Activated naive CD8-positive, alpha-beta T cell treated with anti-CD3 and anti-CD28 coated beads, Interleukin-2, amount 50 U/mL, for 16 hours (primary cell): ENCODE data around the gene PLCL2.
"Not testable (repeated sequence)": the region's sequence is repeated elsewhere in the genome, so short reads cannot be mapped to it uniquely, and the experiment has no call there.

Experiments
- DNase-seq: peaks from one replicate; pipeline ENCODE4 v3.0.0-alpha.2; 2020; ENCODE audit warnings: low read depth, low spot score

Gene PLCL2

DNA sequence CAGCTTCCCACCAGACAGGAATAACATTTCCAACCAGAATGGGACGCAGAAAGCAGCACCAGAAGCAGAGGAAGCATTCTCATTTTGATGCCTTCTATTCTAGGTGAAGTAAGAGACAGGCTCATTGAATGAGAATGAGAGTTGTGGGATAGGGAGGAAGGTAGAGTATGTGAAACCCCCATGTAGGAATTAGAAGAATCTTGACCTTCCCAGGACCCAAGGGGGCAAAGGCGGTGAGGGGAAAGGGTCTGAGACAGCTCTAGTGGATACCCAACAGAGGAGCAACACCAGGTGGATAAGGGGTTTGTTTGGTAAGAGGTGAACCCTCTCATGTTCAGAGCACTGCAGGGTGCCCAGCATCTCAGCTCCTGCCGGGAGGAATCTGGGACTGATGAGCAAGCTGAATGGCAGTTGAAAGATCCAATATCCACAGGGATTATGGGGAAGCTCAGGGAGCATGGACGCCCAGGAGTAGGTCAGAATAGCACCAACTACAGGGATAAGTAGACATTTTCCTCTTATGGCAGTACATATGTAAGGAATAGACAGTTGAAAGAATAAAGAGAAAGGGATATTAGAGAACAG is 77.0 kb downstream of the PLCL2 start:
- no peak for DNase-seq

DNA sequence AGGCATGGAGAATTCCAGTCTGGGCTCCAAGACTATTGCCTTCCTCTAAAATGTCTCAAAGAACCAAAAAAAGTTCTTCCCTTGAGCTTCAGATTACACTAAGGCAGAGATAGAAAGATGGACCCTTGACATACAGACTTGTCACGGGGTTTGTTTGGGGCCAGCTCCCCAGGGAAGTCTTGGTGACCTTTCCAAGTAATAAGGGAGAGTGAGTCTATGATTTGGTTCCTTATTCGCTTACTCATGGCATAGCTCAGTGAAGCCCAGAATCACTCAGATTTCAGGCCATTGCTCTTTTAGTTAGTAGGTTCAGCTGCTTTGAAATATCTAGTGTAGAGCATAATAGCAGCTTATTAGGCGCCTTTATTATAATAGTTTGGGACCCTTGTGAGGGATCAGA is 90.3 kb downstream of the PLCL2 start:
- DNase-seq = no peak

DNA sequence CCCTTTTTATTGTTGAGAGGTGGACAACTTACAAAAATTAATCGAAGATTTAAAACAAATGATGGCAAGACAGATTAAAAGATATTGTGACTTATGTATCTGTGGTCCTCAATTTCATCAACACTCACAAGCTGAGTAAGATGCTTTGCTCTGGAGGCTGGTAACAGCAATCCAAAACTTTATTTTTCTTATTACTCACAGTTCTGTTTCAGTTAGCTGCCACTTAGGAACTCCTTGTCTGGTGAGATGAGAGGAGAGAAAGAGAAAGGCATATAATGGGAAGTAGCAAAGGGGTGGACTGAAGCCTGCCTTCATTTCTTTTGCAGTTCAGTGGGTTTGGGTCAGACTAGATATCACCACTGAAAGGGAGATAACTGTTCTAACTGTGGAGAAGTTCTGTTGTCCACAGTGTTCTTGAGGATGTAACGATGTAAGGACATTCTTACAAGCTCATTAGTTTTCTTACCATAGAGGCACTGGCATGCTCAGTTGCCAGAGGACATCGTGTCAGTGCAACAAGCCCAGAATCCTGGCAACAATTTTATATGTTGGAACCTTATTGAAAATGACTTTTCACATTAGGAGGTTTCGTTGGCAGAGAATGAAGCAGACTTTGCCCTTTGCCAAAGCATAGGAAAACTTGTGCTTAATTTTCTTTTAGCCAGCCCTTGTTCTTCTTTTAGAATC is 93.6 kb downstream of the PLCL2 start:
- no peak for DNase-seq

DNA sequence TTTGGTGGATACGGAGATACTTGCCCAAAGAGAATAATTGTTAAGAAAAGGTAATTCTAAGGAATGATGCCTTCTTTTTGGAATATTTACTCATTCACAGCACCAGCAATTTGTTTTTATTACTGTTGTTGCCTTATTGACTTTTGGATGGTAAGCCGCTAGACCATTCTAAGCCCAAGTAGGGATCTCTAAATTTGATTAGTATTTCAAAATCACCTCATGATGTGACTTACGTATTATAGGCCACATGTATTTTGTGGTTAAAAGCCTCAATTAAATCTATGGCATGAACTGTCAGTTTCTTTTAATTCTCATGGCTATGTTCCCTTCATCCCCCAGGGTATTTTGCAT is 94.1 kb downstream of the PLCL2 start:
- DNase-seq = no peak

DNA sequence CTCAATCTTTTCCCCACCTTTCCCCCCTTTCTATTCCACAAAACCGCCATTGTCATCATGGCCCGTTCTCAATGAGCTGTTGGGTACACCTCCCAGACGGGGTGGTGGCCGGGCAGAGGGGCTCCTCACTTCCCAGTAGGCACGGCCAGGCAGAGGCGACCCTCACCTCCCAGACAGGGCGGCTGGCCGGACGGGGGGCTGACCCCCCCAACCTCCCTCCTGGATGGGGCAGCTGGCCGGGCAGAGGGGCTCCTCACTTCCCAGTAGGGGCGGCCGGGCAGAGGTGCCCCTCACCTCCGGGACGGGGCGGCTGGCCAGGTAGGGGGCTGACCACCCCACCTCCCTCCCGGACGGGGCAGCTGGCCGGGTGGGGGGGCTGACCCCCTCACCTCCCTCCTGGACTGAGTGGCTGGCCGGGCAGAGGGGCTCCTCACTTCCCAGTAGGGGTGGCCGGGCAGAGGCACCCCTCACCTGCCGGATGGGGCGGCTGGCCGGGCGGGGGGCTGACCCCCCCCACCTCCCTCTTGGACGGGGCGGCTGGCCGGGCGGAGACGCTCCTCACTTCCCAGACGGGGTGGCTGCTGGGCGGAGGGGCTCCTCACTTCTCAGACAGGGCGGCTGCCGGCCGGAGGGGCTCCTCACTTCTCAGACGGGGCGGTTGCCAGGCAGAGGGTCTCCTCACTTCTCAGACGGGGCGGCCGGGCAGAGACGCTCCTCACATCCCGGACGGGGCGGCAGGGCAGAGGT is 95.2 kb downstream of the PLCL2 start:
- not testable (repeated sequence) for DNase-seq

DNA sequence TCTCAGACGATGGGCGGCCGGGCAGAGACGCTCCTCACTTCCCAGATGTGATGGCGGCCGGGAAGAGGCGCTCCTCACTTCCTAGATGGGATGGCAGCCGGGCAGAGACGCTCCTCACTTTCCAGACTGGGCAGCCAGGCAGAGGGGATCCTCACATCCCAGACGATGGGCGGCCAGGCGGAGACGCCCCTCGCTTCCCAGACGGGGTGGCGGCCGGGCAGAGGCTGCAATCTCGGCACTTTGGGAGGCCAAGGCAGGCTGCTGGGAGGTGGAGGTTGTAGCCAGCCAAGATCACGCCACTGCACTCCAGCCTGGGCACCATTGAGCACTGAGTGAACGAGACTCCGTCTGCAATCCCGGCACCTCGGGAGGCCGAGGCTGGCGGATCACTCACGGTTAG is 95.8 kb downstream of the PLCL2 start:
- DNase-seq = not testable (repeated sequence)

DNA sequence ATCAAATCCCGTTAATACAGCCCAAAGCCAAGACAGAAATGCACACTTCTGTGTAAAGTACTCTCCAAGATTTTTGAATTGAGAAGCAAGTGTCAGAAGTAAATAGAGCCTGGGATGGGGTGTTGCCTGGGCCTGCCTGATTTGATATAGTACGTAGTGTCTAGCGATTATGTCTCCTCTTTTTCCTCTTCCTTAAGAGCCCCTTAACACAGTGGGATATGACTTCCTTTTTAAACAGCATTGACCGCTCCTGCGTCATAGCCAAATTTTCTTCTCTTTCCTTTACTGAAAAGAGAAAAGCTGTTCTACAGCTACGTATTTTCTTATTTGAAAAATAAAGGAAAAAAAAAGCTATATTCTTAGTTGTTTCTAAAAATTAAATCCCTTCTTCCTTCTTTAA is 97.7 kb downstream of the PLCL2 start:
- no peak for DNase-seq

DNA sequence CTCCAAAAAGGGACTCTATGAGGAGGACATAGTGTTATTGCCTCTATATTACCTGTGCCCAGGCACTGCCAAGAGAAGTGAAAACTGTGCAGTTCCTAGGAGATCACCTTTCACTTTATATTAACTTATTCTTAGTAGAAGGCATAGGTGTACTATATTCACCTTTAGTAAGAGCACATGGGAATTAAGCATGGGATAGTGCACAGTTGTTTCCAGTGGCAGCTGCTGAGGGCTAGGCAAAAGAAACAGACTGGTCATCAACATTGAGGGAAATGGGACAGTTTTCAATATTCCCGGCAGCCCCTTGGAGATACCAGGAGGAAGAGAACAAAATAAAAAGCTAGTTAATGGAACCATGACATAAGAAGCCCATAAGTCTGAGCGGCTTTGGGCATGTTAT is 100.9 kb downstream of the PLCL2 start:
- no peak for DNase-seq

DNA sequence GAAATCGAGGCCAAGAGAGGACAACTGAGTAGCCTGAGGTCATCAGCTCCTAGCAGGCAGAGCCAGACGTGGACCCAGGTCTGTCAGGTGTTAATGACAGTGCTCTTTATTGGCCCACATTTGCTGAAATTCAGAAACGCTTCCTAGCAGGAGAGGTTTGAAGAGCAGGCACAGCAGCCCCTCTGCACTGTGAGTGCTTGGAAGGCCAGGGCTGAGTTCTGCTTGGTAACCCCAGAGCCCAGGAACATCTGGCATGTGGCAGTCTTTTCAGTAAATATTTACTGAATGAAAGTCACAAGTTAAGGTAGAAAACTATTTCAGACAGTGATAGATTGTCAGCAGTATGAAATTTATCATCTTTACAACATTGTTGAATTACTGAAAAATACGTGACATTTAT is 102.4 kb downstream of the PLCL2 start:
- DNase-seq = no peak

DNA sequence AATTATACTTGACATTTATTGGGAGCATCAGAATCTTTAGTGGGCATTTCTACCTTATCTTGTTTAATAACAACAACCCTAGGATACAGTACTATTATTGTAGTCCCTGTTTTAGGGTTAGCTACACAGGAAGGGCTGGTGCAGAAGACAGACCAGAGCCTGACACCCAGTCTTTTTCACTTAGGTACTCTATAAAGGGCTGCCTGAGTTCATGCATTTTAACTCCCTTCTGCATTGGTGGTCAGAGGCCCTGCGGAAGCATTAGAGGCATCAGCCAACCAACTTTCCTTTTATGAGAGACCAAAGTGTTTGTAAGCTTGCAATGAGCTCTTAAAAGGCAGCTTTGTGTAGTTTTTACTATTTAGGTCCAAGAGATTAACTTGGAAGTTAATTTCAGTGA is 105.4 kb downstream of the PLCL2 start:
- no peak for DNase-seq

DNA sequence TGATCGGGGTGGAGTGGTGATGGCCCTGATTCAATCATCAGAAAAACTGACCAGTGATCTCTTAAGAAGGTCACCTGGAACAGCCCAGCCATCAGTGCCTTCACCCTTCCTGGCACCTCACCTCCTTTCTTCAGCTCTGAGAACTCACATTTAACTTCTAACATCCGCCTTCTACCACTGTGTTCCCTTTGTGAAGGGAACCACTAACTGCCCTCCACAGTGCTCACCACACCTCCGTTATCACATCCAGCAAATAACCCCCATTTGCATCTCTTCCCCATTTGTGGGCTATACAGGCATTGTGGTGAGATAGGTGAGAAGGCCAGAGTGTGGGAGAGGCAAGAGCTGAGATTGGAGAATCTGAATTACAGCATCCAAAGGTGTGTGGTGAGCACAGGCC is 107.4 kb downstream of the PLCL2 start:
- no peak for DNase-seq

DNA sequence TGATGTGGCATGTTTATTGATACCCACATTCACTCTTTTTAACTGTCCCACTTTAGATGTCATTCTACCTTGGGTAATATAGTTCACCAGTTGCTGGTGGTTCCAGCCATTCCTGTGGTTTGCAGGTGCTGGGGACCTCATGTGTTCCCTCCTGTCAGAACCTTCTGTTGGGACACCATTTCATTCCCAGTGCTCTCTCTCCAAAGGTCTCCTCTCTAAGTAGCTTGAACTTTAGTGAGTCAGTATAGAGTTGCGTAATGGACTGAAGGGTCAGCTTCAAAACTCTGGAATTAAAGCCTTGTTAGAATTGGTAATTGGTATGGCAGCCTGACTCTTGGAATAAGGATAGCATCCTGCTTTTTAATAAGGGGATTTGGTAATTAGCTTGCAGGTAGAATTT is 108.5 kb downstream of the PLCL2 start:
- no peak for DNase-seq

DNA sequence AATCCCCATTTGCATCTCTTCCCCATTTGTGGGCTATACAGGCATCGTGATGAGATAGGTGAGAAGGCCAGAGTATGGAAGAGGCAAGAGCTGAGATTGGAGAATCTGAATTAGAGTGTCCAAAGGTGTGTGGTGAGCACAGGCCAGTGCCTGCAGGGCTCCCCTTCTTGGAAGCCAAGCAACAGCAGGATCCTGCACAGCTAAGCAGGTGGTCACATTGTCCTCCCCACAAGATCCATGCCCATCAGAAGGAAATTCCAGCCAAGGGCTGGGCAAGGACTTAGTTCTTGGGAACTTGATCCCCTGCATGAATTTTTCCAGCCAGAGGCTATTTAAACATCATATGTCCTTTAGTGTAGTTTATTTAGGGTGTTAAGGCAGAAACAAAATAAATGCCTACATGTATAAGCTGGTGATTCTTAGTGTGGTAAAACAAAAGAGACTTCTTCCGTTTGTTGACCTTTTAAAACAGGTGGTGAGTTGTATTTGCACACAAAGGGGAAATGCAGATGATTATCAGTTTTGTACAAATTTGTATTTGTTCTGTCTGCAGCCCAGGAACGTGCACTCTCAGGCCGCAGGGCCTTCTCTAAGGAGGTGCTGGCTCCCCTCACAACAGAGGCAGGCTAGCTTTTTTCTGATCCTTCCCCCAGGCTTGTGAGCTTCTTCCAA is 110.2 kb downstream of the PLCL2 start:
- no peak for DNase-seq

DNA sequence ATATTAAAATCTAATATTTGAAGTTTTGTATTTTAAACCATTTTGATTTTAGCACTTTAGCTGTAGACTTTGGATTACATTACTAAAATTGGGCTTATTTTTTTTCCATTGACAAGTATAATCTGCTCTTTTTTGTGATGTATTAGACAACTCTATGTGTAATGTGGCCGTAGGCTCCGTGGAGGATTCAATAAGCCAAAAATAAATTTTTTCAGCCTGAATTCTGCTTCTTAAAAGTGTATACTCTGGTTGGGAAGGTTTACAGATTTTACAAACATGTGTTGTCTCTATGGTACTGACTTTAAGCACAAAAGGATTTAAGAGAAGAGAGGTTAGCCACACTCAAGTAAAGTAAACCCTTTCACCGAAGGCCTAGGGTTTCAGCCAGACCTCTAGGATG is 110.8 kb downstream of the PLCL2 start:
- no peak for DNase-seq

DNA sequence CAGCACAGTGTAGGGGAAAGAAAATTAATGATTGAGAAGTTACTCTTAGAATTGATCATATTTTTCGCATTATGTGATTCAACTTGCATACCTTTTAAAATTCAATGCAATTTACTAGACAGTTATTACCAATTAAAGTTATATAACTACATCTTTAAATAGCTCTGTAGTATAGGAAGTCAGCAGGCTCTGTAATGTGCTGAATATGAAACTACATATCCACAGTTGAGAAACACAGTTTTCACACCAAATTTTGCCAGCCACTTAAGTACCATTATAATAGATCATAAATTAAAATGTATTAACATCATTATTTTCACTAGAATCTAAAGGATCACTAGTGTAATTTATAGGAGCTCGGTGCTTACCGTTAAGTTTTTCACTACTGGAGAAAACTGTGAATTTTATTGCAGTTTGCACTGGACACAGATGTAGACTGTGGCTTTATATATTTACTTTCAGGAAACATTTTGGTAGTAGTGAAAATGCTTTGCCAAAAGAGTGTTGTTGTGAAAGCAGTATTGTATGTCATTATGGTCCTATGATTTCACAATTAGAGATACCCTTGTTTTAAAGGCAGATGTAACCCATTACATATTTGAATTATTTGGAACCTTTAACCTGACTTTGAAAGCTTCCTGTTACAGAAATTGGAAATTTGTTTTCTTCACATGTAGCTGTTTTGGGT is 113.6 kb downstream of the PLCL2 start:
- DNase-seq = no peak

DNA sequence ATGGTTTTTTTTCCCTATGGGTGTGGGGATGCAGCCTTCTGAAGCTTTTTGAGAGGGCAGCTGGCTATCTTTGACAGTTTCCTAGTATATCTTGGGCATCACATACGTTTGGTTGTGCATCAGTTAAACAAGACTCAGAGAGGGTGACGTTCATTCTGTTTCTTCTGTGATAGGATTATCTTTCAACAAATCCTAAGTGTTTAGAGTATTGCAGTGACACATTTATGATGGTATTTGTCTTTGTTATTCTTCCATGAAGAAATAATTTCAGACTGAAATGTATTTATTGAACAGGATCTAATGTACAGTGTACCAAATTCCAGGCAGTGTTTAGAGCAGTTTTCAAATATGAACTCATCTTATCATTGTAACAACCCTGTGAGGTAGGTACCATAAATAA is 114.4 kb downstream of the PLCL2 start:
- DNase-seq = no peak

DNA sequence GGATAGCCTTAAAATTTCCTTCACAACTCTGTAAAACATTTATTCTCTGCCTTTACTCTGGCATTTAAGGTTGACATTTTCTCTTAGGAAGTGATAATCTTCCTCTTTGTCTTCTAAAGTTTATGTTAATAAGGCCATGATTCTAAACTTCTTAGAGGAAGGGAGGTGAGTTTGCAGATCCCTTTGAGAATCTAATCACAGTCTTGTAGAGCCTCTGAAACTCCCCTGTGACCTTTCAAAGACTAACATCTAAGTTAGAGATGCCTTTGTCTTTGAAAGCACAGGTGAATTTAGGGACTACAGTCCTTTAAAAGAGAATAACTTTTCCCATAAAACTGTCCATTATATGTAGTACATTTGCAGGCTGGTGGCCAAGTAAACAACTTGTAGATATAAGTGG is 115.1 kb downstream of the PLCL2 start:
- no peak for DNase-seq

DNA sequence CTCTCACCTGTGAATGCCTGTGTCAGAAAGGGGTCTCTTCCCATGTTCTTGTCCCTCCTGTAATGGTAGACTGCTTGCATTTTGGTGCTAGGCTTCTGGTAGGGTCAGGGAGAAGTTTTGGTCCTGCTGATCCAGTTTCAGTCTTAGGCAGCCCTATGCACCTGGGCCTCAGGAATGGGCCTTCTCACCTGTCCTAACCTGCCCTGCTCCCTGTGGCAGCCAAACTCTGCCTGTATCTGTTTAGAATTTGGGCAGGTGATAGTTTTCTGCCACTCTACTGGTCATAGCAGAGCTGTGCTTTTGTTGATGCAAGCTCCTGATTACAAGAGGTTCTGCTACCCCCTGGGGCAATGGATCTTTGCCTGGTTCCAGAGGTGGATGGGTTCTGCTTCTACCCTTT is 118.7 kb downstream of the PLCL2 start:
- no peak for DNase-seq

DNA sequence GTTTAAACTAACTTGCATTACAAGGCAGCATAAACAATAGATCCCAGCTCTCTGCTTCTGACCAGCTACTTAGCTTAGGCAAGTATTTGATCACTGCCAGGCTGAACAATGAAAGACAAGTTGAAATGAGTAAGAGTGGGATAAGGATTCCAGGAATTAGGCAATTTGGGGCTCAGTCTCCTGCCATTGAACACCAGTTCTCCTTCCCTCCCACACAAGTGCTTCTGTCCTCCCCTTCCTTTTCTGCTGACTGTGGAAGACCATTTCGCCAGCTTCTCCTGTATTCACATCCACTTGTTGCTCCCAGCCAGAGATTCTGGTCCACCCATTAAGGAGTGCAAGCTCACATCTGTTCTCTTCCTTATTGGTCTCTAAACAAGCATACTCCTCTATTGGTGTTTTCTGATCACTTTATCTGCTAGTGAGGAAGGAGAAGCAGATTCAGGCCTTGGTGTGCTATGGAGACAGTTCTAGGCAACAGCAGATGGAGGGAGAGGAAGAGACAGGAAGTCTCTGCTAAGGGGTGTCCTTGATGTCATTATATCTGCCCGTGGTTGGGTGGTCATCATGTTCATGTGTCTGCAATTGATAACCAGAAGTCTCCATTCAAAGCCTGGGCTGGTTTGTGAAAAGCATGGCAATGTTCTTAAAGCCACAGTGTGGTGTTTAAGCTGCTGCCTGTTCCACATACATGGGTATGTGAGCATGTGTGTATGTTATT is 121.5 kb downstream of the PLCL2 start:
- no peak for DNase-seq

DNA sequence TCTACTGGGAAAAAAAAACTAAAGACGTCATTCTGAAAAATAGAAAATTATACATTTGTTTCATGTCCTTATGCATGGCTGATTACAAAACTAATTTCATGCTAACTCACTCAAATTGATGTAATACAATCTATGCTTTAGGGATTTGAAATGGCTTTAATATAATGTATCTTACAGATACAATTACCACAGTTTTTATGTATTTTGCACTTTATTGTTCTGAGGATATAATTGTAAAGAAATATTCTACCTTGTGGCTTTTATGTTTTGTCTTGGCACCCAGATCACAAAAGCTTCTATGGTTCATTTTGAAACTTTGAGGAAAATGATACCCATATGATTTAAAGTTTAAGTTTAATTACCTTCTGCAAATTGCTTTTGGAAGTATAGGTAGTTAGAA is 122.5 kb downstream of the PLCL2 start:
- no peak for DNase-seq

DNA sequence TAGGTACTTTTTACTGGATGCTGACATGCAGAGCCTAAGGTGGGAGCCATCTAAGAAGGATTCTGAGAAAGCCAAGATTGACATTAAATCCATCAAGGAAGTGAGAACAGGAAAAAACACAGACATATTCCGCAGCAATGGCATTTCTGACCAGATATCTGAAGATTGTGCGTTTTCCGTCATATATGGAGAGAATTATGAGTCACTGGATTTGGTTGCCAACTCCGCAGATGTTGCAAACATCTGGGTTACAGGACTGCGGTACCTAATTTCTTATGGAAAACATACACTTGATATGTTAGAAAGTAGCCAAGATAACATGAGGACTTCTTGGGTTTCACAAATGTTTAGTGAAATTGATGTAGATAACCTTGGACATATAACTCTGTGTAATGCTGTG is 125.1 kb downstream of the PLCL2 start:
- DNase-seq = no peak
